ENCODE data around the gene GJB6.
A peak's percentile ranks its signal among the peaks of the same experiment; 100 is the strongest.

DNA sequence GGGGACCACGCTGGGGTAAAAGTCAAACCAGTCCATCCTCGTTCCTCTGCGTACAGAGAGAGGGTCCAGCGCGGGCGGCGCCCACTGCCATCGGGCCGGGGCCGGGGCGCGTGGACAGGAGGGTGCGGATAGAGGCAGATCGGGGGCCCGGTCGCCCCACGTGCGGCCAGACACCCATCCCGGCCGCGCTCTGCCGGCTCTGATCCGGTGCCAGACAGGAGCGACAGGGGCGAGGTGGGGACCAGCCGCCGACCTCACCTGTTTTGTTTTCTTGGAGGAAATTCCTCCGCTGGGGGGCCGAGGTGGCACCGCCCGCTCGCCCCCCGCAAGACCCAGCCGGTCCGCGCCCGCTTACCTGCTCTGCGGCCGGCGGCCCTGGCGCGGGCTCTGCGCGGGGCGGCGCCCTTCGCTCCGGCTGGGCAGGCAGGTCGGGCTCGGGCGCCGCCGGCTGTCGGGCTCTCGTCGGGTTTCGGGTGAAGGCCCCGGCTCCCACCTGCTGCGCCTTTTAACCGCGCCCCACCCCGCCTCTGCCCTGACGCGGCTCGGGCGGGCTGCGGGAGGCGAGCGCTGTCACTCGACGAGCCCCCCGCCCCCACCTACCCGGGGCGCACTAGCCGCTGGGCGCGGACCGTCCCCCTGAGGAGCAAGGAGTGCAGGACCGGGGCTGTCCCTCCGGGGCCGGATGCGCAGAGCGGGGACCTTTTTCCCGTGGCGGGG is at the start of gene GJB6:
- peak; percentile 96 for TF ChIP-seq EZH2 (IDR thresholded peaks at IDR 0.05; ENCODE audit: borderline replicate concordance, low read depth, low read length, severe bottlenecking)
- no peak for TF ChIP-seq JUN (IDR thresholded peaks at IDR 0.05; ENCODE audit: borderline replicate concordance, insufficient read depth, insufficient read length, low read depth)
- TF ChIP-seq, protein P1, sequence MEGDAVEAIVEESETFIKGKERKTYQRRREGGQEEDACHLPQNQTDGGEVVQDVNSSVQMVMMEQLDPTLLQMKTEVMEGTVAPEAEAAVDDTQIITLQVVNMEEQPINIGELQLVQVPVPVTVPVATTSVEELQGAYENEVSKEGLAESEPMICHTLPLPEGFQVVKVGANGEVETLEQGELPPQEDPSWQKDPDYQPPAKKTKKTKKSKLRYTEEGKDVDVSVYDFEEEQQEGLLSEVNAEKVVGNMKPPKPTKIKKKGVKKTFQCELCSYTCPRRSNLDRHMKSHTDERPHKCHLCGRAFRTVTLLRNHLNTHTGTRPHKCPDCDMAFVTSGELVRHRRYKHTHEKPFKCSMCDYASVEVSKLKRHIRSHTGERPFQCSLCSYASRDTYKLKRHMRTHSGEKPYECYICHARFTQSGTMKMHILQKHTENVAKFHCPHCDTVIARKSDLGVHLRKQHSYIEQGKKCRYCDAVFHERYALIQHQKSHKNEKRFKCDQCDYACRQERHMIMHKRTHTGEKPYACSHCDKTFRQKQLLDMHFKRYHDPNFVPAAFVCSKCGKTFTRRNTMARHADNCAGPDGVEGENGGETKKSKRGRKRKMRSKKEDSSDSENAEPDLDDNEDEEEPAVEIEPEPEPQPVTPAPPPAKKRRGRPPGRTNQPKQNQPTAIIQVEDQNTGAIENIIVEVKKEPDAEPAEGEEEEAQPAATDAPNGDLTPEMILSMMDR (IDR thresholded peaks at IDR 0.05; ENCODE audit: extremely low read depth in 1 of 2, insufficient read depth in 1 of 2, low read depth in 1 of 2, low read length in 2 of 2): no peak
- TF ChIP-seq POLR2A (IDR thresholded peaks at IDR 0.05; ENCODE audit: low read depth, low read length): no peak
- TF ChIP-seq POLR2AphosphoS5 (IDR thresholded peaks at IDR 0.05; ENCODE audit: insufficient read depth, low read depth, low read length): no peak
- no peak for TF ChIP-seq GATA2 (IDR thresholded peaks at IDR 0.05; ENCODE audit: insufficient read depth, insufficient read length, low read depth, low read length)
- TF ChIP-seq, protein P2, sequence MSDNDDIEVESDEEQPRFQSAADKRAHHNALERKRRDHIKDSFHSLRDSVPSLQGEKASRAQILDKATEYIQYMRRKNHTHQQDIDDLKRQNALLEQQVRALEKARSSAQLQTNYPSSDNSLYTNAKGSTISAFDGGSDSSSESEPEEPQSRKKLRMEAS (IDR thresholded peaks at IDR 0.05; ENCODE audit: insufficient read depth, insufficient read length): no peak
- TF ChIP-seq MYC (IDR thresholded peaks at IDR 0.05; ENCODE audit: low read depth, low read length): no peak
- no peak for TF ChIP-seq FOS (IDR thresholded peaks at IDR 0.05; ENCODE audit: borderline replicate concordance, insufficient read depth, low read length)
